HEK293T (cell line): ENCODE data around the gene LRRTM4.

Experiments
- ELF4 ChIP-seq: fragments of 450-650 bp; IDR thresholded peaks from 2 replicates; pipeline ENCODE4 v1.6.1; 2017; ENCODE audit warnings: antibody characterized with exemption
- FOXM1 ChIP-seq: fragments of 450-650 bp; IDR thresholded peaks from 2 replicates; pipeline ENCODE4 v1.6.1; 2017; ENCODE audit warnings: mild to moderate bottlenecking, borderline replicate concordance
- NFRKB ChIP-seq: fragments of 450-650 bp; IDR thresholded peaks from 2 replicates; pipeline ENCODE4 v1.6.1; 2016; ENCODE audit warnings: mild to moderate bottlenecking, moderate library complexity

DNA sequence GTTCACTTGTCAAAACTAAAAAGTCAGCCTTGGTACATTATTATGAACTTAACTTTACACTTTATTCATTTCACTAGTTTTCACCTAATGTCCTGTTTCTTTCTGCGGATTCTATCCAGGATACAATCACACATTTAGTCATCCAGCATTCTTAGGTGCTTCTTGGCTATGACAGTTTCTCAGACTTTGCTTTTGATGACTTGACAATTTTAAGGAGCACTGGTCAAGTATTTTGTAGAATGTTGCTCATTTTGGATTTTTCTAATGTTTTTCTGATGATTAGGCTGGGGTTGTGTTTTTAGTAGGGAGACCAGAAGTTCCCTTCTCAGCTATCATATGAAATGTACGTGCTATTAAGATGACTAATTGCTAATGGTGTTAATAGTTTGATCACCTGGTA is 601.2 kb downstream of the LRRTM4 start:
- TF ChIP-seq NFRKB (no peak), ELF4 (no peak), FOXM1 (no peak)
